Kidney tubule cell (primary cell): ENCODE results near the gene FCN1.

Source experiments
- DNase-seq: peaks from one replicate; pipeline ENCODE4 v3.0.0-alpha.2; 2018; ENCODE audit warnings: low spot score

The FCN1 gene

DNA sequence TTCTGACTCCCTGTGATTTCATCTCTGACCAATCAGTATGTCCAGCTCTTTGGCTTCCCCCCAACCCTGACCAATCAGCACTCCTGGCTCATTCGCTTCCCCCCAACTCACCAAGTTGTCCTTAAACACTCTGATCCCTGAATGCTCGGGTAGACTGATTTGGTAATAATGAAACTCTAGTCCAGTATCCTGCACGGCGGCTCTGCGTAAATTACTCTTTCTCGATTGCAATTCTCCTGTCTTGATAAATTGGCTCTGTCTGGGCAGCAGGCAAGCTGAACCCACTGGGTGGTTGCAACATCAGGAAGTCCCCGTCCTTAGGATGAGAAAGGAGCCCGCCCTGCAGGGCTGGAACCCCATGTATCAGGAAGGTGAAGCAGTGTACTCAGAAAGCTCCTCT is 26.7 kb downstream of the FCN1 start:
- DNase-seq = no peak

DNA sequence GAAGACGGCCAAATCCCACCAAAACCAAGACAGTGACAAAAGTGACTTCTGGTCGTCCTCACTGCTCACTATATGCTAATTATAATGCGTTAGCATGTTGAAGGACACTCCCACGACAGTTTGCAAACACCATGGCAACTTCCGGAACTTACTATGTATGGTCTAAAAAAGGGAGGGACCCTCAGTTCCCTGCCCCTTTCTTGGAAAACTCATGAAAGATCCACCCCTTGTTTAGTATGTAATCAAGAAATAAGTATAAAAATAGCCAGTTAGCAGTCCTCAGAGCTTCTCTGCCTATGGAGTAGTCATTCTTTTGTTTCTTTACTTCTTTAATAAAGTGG is 27.6 kb downstream of the FCN1 start:
- no peak for DNase-seq

DNA sequence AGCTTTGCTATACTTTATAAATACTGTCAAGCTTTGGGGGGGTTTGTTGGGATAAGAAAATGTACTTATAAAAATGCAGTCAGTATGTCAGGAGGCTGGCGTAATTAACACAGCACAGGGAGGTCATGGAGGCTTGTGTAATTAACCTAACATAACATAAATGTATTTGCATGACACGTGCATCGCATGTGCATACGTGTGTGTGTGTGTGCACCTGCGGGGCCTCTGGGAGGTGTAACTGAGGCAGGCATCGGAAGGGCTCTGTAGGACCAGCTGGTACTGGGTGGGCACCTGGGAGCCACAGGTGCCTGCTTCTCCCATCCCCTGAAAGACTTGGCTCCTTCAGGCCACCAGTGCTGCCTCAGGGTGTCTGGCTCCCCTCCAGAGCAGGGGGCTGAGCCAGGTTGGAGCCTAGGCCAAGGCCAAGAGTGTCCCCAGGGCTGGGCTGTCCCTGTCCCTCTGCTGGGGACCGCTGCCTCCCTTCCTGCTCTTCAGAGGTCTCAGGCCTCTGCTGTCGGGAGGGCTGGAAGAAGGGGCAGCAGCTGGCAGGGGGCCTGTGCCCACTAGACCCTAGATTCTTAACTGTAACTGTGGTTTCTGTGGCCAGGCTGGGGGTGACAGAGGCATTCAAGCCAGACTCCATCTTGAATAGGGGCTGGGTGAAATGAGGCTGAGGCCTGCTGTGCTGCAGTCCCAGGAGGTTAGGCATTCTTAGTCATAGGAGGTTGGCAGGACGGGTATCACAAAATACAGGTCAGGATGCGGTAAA is 28.1 kb downstream of the FCN1 start:
- no peak for DNase-seq

DNA sequence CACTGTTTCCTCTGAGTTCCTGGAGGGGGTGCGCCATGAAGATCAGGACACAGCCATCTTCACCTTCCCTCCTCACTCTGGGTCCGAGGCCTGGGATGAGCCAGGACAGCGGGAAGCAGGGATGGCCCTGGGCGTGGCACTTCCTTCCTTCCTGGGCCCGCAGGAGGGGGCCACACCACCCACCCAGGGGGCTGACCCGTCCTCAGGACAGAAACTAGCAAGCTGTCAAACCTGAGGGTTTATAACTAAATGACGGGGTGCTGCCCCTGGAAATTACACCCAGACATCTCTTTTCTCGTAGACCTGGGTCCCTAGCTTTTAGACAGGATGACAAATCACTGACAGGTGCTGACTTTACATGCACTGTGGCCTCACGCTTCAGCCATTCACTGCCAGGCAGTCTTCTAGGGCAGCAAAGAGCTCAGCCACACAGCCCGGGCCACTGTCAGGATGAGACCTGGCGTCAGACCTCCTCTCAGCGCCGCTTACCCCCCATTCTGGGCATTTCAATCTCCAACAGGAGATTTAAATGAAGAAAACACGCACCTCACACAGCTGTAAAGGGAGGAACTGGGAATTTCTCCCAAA is 29.0 kb downstream of the FCN1 start:
- no peak for DNase-seq

DNA sequence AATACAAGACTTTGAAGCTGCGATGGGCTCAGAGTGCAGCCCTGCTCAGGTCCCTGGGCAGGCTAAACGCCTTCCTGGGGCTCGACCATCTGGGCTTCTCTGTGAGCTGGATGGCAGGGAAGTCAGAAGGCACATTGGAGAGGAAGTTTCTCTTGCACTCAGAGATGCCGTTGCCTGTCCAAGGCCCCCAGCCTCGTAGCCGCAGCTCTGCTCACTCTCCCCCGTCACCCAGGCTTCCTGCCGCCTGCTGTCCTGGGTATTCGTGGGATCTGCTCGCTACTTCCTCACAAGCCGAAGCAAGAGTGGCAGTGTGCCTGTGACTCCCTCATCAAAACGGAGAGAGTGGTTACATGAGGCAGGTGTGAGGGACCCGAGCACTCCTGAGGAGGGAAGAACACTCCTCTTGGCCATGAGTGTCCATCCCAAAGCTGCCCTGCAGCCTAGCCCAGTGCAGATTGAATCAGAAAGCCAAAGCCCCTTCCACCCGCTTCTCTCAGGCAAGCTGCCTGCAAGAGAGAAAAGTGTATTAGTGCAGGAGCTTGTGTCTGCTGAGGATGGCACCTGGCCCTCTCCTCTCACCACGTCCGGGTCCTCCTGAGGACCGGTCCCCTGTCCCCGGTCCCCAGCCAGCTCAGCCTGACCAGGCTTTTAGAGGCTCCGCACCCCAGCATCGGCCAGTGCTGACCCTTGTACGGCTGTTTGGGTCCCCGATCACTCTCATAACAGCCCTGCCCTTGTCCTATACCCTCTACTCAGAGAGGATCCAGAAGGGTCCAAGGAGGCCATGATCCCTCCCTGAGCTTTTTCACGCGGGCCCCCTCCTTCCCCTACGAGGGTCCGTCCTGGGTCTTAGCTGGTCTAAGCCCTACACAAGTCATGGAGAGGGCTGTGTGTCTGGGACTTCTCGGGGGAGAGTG is 29.8 kb downstream of the FCN1 start:
- DNase-seq = no peak

DNA sequence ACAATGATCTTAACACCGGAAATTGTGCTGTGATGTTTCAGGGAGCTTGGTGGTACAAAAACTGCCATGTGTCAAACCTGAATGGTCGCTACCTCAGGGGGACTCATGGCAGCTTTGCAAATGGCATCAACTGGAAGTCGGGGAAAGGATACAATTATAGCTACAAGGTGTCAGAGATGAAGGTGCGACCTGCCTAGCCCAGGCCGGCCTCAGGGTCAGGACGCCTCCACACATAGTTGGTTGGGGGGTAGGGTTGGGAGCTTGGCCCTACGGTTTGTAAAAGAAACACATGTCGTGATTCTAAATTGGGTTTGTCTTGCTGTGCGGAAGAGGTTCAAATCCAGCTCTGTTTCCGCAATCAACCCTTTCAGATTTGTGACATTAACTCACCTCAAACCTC is 30.5 kb downstream of the FCN1 start:
- no peak for DNase-seq

DNA sequence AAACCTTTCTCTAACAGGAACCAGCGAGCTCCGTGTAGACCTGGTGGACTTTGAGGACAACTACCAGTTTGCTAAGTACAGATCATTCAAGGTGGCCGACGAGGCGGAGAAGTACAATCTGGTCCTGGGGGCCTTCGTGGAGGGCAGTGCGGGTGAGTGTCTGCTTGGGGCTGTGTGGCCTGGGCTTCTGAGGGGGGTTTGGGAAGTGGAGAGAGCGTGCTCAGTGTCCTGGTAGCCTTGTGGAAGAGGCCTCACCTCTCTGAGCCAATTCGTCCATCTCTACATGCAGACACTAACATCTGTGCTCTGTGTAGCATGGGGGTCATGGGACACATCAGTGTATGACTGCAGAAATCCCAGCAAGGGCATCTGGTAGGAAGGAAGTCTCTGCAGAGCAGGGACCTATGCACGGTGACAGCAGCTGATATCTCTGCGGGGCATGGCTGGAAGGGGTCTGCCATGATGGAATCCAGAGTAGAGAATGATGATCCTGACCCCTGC is 31.2 kb downstream of the FCN1 start:
- DNase-seq = no peak

DNA sequence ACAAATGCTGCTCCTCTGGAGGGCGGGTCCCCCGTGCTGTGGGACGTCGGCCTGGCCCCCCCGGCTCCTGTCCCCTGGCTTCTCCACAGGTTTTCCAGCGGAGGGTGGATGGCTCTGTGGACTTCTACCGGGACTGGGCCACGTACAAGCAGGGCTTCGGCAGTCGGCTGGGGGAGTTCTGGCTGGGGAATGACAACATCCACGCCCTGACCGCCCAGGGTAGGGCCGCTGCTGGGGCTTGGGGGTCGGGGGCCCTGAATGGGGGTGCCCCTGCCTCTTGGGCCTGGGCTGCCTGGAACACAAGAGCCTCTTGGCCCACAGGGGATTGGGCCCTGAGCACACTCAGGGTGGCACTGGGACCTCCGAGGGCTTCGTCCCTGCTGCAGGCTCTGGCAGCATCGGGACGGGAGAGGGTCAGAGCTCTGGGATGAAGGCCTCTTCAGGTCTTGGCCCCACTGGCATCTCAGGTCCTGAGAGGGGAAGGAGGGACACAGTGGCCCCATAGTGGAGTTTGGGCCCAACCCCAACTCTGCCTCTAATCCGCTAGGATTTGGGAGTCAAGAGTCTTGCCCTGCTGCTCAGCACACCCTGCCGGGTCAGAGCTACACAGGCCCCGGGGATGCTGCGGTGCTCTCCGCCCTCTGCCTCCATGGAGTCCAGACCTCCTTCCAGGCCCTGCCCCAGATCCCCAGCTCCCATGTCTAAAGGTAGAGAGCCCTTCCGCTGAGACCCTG is 31.9 kb downstream of the FCN1 start:
- no peak for DNase-seq

DNA sequence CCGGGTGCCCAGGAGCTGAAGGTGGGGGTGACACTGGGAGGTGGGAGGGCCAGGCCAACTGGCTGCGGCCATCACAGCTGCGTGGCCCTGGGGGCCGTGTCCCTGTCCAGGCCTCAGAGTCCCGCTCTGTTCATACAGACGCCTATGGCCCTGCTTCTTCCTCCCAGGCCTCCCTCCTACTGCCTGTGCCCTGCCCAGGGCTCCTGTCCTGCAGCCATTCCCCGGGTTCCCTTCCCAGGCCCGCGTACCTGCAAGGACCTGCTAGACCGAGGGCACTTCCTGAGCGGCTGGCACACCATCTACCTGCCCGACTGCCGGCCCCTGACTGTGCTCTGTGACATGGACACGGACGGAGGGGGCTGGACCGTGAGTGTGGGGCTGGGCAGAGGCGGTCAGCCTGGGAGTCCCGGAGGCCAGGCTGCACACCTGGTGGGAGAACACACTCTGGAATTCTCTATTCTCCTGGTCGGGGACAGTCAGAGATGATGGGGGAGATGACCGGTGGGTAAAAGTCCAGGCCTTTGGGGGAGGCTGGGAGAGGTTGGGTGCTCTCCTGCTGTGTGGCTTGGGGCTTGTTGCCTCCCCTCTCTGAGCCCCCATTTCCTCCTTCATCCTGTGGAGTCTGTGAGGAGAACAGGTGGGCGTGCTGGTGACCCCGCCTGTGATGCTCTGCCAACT is 32.6 kb downstream of the FCN1 start:
- no peak for DNase-seq

DNA sequence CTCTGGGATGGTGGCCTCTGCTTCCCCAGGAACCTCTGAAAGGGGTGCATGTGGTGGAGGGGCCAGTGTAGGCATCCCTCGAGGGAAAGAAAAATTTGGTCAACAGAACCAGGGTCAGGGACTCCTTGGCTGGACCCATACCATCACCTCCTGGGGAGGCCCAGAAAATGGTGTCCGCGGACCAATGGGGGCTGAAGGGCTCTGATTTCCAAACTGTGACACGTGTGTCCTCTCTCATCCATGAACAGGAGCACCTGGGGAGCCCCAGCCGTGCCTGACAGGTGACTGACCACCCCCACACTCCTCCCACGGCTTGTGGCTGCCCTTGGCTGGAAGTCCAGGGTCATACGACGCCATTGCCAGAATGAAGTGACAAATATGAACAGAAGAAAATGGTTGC is 33.2 kb downstream of the FCN1 start:
- DNase-seq = no peak

DNA sequence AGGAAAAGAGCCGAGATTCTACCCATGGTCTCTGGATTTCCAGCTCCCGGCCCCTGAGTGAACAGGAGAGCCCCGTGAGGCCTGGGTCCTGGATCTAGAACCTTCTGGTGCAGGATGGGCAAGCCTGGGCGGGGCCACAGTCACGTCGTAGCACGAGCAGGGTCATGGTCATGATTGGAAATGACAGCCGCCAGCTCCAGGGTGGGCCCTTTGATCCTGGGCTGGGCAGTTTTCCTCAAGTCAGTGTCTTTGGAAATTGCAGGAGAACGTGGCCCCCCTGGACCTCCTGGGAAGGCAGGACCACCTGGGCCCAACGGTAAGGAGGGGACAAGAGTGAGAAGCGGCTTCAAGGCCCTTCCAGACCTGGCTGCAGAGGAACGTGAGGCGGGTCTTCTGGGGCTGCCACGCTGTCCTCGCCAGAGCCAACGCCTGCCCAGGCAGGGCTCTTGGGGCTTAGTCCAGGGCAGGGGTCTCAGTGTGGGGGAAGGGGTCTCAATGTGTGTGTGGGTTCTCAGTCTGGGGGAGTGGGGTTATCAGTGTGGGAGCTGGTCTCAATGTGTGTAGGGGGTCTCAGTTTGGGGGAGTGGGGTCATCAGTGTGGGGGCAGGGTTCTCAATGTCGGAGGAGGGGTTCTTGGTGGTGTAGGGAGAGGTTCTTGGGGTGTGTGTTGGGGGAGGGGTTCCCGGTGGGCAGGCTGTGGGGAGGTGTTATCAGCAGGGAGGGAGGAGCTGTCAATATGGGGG is 34.5 kb downstream of the FCN1 start:
- no peak for DNase-seq

DNA sequence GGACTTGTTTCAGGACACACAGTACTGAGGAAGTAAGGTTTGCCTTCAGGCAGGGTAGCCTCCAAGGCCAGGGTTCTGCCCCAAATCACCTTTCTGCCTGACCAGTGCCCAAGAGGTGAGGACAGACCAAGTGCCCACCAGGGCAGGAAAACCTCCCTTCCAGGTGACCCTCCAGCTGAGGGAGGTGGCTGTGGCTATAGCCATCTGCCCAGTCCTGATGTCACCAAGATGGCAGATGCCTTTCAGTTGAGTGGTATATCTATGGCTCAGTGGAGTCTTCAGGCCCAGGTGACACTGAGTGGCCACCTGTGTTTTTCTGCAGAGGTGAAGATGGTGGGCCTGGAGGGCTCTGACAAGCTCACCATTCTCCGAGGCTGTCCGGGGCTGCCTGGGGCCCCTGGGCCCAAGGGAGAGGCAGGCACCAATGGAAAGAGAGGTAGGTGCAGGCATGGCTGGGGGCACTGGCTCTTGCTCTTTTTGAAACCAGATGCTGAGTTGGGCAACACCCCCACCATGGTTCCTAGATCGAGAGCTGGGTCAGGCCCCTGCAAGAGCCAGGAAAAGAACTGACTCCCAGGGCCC is 35.4 kb downstream of the FCN1 start:
- no peak for DNase-seq

DNA sequence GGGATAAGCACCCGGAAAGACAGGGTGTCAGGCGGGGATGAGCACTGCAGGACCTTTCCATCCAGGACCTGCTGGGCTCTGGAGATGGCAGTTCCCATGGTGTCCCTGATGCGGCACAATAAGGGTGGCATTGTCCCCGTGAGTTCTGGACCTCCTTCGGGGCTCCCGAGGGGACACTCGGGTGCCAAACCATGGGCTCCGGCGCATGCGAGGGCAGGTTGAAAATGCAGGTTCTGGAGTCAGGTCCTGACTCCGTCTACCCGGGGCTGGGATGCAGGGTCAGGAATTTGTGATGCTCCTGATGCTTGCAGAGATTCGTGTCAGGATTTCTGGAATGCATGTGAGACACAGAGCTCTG is 36.4 kb downstream of the FCN1 start:
- DNase-seq = no peak

DNA sequence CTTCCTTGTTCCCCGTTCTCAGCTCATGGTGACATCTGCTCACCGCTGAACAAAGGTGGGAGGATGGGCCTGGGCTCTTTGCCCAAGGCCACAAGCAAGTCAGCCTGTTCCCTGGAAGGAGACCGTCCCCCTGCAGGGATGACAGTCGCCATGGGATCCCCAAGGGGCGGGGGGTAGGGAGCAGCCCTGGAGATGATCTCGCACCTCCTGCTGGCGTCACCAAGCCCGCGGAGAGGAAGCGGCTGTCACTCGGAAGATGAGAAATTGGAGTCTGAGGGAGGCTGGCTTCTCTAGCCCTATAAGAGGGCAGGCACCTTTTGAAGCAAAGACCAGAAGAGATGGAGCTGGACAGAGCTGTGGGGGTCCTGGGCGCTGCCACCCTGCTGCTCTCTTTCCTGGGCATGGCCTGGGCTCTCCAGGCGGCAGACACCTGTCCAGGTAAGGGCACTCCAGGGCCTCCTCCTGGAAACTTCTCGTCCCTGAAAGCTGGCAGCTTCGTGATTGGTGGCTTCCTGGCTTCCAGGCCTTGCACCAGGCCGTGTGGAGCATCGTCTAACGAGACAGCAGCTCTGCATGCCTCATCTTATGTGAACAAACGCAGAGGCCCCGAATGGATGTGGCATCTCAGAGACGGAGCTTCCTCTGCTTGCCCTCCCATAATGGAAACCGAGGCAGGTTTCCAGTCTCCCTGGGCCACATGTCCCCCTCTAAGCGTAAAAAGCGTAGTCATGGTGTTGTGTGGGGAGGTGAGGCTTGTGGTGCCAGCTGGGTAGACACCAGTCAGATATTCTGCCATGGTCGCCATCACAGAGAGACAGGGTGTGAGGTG is 37.0 kb downstream of the FCN1 start, which contains the start of gene FCN2:
TSS of gene FCN2 (plus strand) at position 327 of the 829 bp plus-strand sequence. CDS start at position 339, 12 bp downstream.
- no peak for DNase-seq

DNA sequence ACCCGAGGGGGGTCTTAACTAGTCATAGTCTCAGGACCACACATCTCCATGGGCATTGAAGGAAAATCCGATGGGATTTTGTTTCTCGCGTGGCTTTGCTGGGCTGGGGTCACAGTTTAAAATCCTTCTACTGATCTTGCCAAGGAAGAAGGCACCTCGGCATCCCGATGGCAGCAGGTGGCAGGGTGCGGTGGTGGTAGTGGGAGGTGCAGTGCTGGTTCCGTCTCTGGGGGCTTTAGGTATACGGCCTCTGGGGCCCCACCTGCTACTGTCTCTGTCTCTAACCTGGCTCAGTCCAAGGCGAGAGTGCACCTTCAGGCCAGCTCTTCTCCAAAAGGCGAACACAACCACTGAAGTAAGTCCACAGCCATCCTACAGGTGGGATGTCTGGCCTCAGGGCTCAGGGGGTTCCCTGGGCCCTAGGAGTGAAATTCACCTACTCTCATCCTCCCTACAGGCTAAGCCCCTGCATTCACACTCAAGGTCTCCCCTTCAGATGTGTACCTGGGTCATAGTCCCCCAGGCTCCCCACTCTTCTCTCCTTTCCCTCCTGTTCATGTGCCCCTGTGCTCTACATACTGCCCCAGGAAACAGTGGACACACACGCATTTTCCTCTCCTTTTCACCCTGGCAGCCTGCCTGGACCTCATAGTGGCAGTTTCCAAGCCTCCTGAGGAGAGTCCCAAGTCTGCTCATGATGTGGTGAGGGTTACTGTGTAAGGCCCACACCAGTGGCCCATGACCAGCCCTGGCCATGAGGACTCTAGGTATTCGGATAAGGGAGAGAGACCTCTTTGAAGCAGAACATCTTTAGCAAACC is 37.8 kb downstream of the FCN1 start:
- DNase-seq = no peak

DNA sequence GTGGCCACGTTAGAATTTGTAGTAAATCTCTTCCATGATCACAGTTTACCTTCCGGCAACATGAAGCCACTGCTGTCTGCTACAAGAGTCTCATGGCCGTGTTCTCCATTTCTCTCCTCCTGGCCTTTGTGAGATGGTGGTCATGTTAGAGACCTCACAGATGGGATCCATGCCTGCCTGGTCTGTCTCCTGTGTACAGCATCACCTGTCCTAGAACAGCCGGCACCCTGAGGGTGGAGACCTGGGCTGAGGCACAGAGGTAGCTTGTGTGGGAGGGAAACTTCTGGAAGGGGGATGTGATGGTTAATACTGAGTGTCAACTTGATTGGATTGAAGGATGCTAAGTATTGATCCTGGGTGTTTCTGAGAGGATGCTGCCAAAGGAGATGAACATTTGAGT is 40.2 kb downstream of the FCN1 start:
- DNase-seq = no peak

DNA sequence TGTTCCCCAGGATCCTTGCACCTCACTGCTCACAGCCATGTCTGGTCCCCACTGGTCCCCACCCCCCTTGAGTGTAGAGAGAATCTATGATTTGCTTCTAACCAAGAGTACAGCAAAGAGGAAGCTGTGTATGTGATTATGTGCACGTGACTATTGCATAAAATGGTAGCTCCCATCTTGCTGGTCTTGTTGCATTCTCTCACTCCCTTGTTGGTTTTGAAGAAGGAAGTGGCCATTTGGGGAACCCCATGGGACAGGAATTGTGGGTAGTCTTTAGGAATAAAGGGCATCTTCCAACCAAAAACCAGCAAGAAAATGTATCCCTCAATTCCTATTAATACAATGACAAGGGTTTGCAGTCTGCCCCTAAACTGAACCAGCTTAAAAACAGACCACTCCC is 42.3 kb downstream of the FCN1 start:
- DNase-seq = no peak

DNA sequence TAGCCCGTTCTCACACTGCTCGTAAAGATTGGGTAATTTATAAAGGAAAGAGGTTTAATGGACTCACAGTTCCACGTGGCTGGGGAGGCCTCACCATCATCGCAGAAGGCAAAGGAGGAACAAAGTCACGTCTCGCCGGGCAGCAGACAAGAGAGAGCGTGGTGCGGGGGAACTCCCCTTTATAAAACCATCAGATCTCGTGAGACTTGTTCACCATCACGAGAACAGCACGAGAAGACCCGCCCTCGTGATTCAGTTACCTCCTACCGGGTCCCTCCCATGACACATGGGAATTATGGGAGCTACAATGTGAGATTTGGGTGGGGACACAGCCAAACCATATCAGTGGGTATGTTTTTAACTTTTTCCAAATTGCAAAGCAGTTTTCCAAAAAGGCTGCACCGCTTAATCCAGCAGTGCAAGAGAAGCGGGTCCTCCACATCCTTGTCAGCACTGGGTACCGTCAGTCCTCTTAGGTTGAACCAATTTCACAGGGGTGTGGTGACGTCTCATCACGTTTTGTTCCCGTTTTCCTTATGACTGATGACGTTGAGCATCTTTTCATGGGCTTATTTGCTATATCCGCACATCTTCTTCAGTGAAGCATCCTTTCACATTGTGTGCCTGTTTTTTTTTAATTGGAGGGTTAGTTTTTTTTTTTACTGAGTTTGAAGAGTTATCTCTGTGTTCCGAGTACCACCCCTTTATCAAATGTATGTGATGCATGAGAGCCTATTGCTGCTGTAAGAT is 45.1 kb downstream of the FCN1 start:
- no peak for DNase-seq
